ENCODE results near the gene IGIP. TPM values are rescaled to one million over a fixed set of nuclear protein-coding genes. Genes with fewer than 3 reads are reported as not detected.

Gene IGIP
- total and polyA plus RNA-seq, 9 donors = 2.9 to 5.7 (median 4.0) TPM

DNA sequence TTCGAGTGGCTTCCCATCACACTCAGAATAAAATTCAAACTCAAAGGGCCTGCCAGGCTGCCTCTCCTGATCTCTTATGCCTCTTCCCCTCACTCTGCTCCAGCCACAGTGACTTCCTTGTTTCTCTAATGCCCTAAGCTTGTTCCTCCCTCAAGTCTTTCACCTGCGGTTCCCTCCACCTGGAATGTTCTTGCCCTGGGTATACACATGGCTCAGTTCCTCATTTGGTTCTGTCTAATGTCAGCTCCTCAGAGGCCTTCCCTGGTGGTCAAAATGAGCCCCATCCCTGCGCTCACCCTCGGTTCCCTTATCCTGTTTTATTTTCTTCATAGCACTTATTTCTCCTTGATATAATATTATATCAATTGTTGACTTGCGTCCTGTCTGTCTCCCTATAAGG is 36.5 kb downstream of the IGIP start:
- H3K27ac ChIP-seq (ENCODE audit: low read length) = no peak overlapping the region
- WGBS (ENCODE audit: insufficient coverage) = 83% methylated on average over 2 of the region's 5 CpGs
- no peak for DNase-seq
- H3K27me3 ChIP-seq (ENCODE audit: control insufficient read depth, insufficient read depth, low read length) = no peaks in the 10 kb centered on the region
- H3K9me3 ChIP-seq (replicated peaks; ENCODE audit: control insufficient read depth, low read depth, low read length) = no peaks in the 10 kb centered on the region
- H3K4me3 ChIP-seq (ENCODE audit: low read length) = no peak overlapping the region
- peaks cover 4% of the 10 kb centered on the region for H3K4me1 ChIP-seq (ENCODE audit: control insufficient read depth, insufficient read depth, low read length)
- no peaks in the 10 kb centered on the region for H3K36me3 ChIP-seq (ENCODE audit: control insufficient read depth, insufficient read depth, low read length)

DNA sequence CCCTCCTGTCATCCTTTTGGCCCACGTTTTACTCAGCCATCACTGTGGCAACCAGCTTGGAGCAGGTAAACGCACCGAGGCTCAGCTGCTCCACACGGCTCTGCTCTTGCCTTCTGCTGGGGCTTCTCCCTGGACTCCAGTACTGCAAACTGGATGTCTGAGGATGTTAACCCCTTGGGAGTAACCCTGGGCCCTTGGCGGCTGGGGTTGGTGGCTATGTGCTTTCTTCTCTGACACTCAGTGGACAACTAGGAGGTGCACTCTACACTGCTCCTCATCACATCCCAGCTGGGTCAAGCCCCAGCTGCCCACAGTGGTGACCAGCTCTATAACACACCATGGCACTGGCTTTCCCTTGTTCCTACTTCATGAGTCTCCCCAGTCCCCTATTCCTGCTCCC is 37.0 kb downstream of the IGIP start:
- no peak for DNase-seq
- no peaks in the 10 kb centered on the region for H3K9me3 ChIP-seq (replicated peaks; ENCODE audit: control insufficient read depth, low read depth, low read length)
- no peaks in the 10 kb centered on the region for H3K27me3 ChIP-seq (ENCODE audit: control insufficient read depth, insufficient read depth, low read length)
- H3K4me3 ChIP-seq (ENCODE audit: low read length) = no peak overlapping the region
- H3K4me1 ChIP-seq (ENCODE audit: control insufficient read depth, insufficient read depth, low read length) = no peaks in the 10 kb centered on the region
- no peak overlapping the region for H3K27ac ChIP-seq (ENCODE audit: low read length)
- H3K36me3 ChIP-seq (ENCODE audit: control insufficient read depth, insufficient read depth, low read length) = no peaks in the 10 kb centered on the region
- whole genome bisulfite sequencing (ENCODE audit: insufficient coverage) = 29% methylated on average over 3 of the region's 5 CpGs

DNA sequence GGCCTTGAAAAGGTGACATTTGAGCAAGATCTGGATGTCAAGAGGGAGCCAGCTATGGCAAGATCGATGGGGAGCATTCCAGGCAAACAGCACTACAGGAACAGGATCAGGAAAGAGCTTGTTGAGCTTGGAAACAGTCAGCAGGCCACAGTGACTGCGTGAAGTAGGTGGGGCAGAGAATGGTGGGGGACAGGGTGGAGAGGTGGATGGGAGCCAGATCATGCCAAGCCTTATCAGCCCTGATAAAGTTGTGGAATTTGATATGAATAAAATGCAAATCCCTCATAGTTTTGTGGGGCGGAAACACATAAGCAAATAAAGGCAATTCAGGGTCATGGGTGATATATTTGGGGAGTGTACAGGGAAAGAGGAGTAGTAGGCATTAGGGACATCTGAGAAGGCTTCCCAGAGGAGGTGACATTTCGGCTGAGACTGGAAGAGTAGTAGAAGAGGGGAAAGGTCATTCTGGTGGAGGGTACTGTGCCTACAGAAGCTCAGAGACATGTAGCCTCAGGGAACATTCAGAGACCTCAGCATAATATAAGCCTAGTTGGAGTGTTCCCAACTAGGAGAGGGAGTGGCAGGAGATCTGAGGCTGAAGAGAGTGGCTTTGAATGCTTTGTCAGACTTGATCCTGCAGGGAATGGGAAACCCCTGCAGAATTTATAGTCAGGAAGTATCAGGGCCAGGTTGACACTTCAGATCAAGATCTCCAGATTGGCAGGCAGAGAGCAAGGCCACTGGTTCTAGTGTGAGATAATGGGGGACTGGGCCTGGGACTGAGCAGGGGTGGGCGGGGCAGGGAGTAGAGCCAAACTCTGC is 39.6 kb downstream of the IGIP start:
- Histone ChIP-seq H3K27ac (ENCODE audit: low read length) (no peak overlapping the region), H3K27me3 (ENCODE audit: control insufficient read depth, insufficient read depth, low read length) (no peaks in the 10 kb centered on the region), H3K9me3 (replicated peaks; ENCODE audit: control insufficient read depth, low read depth, low read length) (no peaks in the 10 kb centered on the region), H3K36me3 (ENCODE audit: control insufficient read depth, insufficient read depth, low read length) (no peaks in the 10 kb centered on the region), H3K4me3 (ENCODE audit: low read length) (no peak overlapping the region), H3K4me1 (ENCODE audit: control insufficient read depth, insufficient read depth, low read length) (no peaks in the 10 kb centered on the region)
- 72% methylated on average over 5 of the region's 5 CpGs for WGBS (ENCODE audit: insufficient coverage)
- DNase-seq = no peak

DNA sequence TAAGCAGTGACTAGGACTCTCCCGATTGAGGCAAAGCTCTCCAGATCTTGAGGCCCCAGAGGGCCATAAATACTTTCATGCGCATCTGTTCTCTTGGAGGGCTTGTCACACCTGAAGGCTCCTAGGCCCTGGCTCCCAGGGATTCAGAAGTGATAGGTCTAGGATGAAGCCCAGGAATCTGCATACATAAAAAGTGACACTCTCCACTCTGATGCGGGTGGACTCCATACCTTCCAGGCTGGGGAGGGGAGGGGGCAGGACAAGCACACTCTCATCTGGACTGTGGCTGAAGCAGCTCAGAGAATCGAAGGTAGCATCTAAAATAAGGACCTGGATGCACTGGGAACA is 40.2 kb downstream of the IGIP start:
- no peak overlapping the region for H3K4me3 ChIP-seq (ENCODE audit: low read length)
- WGBS (ENCODE audit: insufficient coverage) = 38% methylated on average over 2 of the region's 4 CpGs
- H3K27me3 ChIP-seq (ENCODE audit: control insufficient read depth, insufficient read depth, low read length) = no peaks in the 10 kb centered on the region
- no peaks in the 10 kb centered on the region for H3K4me1 ChIP-seq (ENCODE audit: control insufficient read depth, insufficient read depth, low read length)
- H3K9me3 ChIP-seq (replicated peaks; ENCODE audit: control insufficient read depth, low read depth, low read length) = no peaks in the 10 kb centered on the region
- no peak for DNase-seq
- no peak overlapping the region for H3K27ac ChIP-seq (ENCODE audit: low read length)
- no peaks in the 10 kb centered on the region for H3K36me3 ChIP-seq (ENCODE audit: control insufficient read depth, insufficient read depth, low read length)

DNA sequence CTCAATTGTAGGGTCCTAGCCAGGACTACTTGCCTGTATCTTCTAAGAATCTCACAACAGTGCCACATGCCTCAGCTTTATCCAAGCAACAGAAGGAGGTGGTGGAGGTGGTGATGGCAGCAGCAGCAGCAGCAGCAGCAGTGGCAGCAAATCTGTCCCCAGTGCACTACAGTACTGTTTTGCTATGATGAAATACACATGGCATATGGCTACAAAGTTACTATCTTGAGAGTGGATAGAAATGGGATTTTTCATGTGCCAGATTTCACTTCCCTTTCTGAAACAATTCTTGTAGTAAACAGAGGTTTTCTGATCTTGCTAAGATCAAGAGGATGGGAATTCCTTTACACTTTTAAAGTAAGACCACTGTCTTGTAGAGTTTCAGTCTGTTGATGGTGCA is 41.2 kb downstream of the IGIP start:
- no peaks in the 10 kb centered on the region for H3K4me1 ChIP-seq (ENCODE audit: control insufficient read depth, insufficient read depth, low read length)
- DNase-seq = peak; percentile 38
- H3K36me3 ChIP-seq (ENCODE audit: control insufficient read depth, insufficient read depth, low read length) = no peaks in the 10 kb centered on the region
- H3K27me3 ChIP-seq (ENCODE audit: control insufficient read depth, insufficient read depth, low read length) = no peaks in the 10 kb centered on the region
- H3K9me3 ChIP-seq (replicated peaks; ENCODE audit: control insufficient read depth, low read depth, low read length) = no peaks in the 10 kb centered on the region
- H3K27ac ChIP-seq (ENCODE audit: low read length) = no peak overlapping the region
- H3K4me3 ChIP-seq (ENCODE audit: low read length) = no peak overlapping the region

DNA sequence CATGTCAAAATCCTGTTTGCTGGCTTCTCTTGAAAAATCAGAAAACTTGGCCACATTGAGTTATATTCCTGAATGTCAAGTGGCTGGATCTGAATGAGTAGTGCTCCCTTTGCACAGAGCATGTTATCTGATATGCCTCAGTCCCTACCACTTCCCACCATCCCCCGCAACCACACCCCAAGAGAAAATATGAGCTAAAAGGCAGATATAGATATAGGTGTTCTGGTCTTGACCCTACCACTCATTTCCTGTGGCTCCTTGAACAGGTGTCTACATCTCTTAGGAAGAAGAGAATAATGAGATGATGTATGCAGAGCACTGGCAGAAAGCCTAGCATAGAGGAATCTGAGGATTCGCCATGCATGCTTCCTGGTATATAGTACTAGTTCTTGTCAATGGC is 42.6 kb downstream of the IGIP start:
- no CpG with 5 or more reads among the region's 2 CpGs for WGBS (ENCODE audit: insufficient coverage)
- Histone ChIP-seq H3K4me1 (ENCODE audit: control insufficient read depth, insufficient read depth, low read length) (no peaks in the 10 kb centered on the region), H3K9me3 (replicated peaks; ENCODE audit: control insufficient read depth, low read depth, low read length) (no peaks in the 10 kb centered on the region), H3K36me3 (ENCODE audit: control insufficient read depth, insufficient read depth, low read length) (no peaks in the 10 kb centered on the region), H3K27ac (ENCODE audit: low read length) (no peak overlapping the region), H3K27me3 (ENCODE audit: control insufficient read depth, insufficient read depth, low read length) (no peaks in the 10 kb centered on the region), H3K4me3 (ENCODE audit: low read length) (no peak overlapping the region)
- no peak for DNase-seq

DNA sequence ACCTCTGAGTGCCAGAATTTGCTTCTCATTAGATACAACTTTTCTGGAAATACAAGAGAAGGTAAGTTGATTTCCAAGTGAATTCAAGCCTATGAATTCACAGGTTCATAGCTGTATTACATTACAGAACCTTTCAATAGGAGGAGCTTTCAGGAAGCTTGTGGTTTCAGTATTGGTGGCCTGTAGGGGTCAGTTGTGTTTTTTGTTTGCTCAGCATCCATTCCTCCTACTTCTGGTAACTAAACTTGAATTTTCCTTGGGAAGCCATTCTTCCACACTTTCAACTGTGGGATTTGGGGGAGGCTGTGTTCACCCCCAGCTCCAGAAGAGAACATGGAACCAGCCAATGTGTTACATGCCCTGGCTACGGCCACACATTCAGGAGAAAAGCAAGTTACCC is 43.7 kb downstream of the IGIP start:
- DNase-seq = no peak
- Histone ChIP-seq H3K9me3 (replicated peaks; ENCODE audit: control insufficient read depth, low read depth, low read length) (no peaks in the 10 kb centered on the region), H3K36me3 (ENCODE audit: control insufficient read depth, insufficient read depth, low read length) (no peaks in the 10 kb centered on the region), H3K4me1 (ENCODE audit: control insufficient read depth, insufficient read depth, low read length) (peaks cover 2% of the 10 kb centered on the region), H3K4me3 (ENCODE audit: low read length) (no peak overlapping the region), H3K27me3 (ENCODE audit: control insufficient read depth, insufficient read depth, low read length) (no peaks in the 10 kb centered on the region), H3K27ac (ENCODE audit: low read length) (no peak overlapping the region)
- 100% methylated on average over 1 of the region's 1 CpG for whole genome bisulfite sequencing (ENCODE audit: insufficient coverage)

DNA sequence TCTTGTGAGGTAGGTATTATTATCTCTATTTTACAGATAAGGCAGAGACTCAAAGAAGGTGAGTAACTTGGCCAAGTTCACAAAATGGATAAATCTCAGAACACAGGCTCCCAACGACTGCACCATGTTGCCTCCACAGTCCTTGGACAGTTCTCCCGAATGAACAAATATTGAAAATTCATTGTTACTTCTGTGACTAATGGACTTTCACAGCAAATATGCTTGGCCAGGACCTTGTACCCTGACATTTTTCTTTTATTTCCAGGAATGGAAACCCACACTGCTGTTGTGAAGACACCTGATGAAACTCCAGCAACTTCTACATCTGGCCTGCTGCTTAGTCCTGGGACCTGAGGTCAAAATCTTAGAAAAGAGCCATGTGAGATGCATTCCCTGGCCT is 46.7 kb downstream of the IGIP start:
- WGBS (ENCODE audit: insufficient coverage) = 80% methylated on average over 1 of the region's 2 CpGs
- Histone ChIP-seq H3K4me1 (ENCODE audit: control insufficient read depth, insufficient read depth, low read length) (peaks cover 17% of the 10 kb centered on the region), H3K36me3 (ENCODE audit: control insufficient read depth, insufficient read depth, low read length) (no peaks in the 10 kb centered on the region), H3K27ac (ENCODE audit: low read length) (no peak overlapping the region), H3K4me3 (ENCODE audit: low read length) (no peak overlapping the region), H3K27me3 (ENCODE audit: control insufficient read depth, insufficient read depth, low read length) (no peaks in the 10 kb centered on the region), H3K9me3 (replicated peaks; ENCODE audit: control insufficient read depth, low read depth, low read length) (no peaks in the 10 kb centered on the region)
- DNase-seq = no peak

DNA sequence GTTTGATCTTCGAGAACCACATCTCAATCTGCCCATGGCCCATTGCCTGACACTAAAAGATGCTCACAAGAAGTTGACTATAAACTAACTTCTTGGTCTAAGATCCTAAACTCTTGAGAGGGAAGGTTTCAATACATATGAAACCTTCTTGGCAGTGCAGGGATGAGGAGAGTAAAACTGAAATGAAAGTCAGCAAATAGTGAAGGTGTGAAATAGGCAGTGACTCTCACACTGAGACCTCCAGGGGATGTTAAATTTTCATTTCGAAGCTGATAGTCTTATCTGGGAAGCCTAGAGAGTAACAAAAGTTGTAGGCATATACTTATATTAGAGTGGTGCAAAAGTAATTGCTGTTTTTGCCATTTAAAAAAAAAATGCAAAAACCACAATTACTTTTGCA is 48.3 kb downstream of the IGIP start:
- no peaks in the 10 kb centered on the region for H3K9me3 ChIP-seq (replicated peaks; ENCODE audit: control insufficient read depth, low read depth, low read length)
- H3K27me3 ChIP-seq (ENCODE audit: control insufficient read depth, insufficient read depth, low read length) = no peaks in the 10 kb centered on the region
- peak overlapping the region; percentile 95 for H3K27ac ChIP-seq (ENCODE audit: low read length)
- peaks cover 17% of the 10 kb centered on the region for H3K4me1 ChIP-seq (ENCODE audit: control insufficient read depth, insufficient read depth, low read length)
- H3K4me3 ChIP-seq (ENCODE audit: low read length) = peak overlapping the region; percentile 97
- no peak for DNase-seq
- no peaks in the 10 kb centered on the region for H3K36me3 ChIP-seq (ENCODE audit: control insufficient read depth, insufficient read depth, low read length)
- WGBS (ENCODE audit: insufficient coverage) = no CpG with 5 or more reads among the region's 2 CpGs

DNA sequence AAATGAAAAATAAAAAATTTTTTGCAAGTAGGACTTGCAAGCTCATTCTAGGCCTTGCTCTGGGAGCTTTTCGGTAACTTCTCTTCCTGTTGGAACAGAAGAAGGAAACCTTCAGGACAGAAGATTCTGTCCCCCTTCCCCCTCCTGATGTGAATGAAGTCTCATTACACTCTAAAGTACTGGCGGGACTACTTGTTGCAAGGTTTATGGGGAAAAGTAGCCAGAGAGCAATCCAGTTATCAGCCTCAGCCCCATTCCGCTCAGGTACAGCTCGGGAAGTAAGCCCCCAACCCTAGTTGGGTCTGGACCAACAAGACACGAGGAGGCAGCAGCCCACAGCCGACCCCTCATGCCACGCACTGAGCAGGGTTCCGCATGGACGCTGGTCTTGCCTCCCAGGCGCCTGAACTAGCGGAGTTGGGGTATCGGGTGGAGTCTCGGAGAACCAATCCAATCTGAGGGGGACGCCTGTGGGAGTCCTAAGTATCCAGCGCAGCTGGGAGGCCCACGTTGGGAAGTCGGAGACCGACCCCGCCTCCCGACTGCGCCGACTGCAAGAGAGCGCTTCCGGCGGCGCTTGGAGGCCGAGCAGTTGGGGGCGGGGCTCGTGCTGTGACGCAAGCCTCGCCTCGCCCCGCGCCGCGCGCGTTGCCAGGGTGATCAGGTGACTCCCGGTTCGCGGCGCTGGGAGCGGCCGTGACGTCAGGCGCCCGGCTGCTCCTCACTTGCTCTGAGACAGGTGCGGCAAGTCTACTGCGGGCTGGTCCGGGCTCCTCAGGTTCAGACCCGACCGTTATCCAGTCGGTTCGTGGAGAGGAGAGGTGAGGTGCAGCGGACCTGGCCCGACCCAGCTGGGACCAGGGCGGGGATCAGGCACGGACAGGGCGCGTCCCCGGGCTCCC is 49.0 kb downstream of the IGIP start, which contains the start of gene CYSTM1:
Gene CYSTM1 (plus strand): TSS at position 724 of the 902 bp plus-strand sequence. CDS start 19,278 bp downstream, outside the sequence.
- H3K27me3 ChIP-seq (ENCODE audit: control insufficient read depth, insufficient read depth, low read length) = no peaks in the 10 kb centered on the region
- H3K27ac ChIP-seq (ENCODE audit: low read length) = peak within 1 kb of the TSS; percentile 96
- H3K4me1 ChIP-seq (ENCODE audit: control insufficient read depth, insufficient read depth, low read length) = peaks cover 17% of the 10 kb centered on the region
- DNase-seq = peak; percentile 98
- H3K4me3 ChIP-seq (ENCODE audit: low read length) = peak within 1 kb of the TSS; percentile 97
- no peaks in the 10 kb centered on the region for H3K36me3 ChIP-seq (ENCODE audit: control insufficient read depth, insufficient read depth, low read length)
- no peaks in the 10 kb centered on the region for H3K9me3 ChIP-seq (replicated peaks; ENCODE audit: control insufficient read depth, low read depth, low read length)
- WGBS (ENCODE audit: insufficient coverage) = under 1% methylated on average over 59 of the region's 61 CpGs
